Activated CD4-positive, alpha-beta T cell treated with anti-CD3 and anti-CD28 coated beads for 24 hours (primary cell): ENCODE measurements around the gene SEPTIN3.

Source experiments
- DNase-seq, 2 donors: peaks; one replicate each; pipeline ENCODE4 v3.0.0-alpha.2; 2020; ENCODE audit warnings: low read depth in 2 of 2

SEPTIN3 gene, protein sequence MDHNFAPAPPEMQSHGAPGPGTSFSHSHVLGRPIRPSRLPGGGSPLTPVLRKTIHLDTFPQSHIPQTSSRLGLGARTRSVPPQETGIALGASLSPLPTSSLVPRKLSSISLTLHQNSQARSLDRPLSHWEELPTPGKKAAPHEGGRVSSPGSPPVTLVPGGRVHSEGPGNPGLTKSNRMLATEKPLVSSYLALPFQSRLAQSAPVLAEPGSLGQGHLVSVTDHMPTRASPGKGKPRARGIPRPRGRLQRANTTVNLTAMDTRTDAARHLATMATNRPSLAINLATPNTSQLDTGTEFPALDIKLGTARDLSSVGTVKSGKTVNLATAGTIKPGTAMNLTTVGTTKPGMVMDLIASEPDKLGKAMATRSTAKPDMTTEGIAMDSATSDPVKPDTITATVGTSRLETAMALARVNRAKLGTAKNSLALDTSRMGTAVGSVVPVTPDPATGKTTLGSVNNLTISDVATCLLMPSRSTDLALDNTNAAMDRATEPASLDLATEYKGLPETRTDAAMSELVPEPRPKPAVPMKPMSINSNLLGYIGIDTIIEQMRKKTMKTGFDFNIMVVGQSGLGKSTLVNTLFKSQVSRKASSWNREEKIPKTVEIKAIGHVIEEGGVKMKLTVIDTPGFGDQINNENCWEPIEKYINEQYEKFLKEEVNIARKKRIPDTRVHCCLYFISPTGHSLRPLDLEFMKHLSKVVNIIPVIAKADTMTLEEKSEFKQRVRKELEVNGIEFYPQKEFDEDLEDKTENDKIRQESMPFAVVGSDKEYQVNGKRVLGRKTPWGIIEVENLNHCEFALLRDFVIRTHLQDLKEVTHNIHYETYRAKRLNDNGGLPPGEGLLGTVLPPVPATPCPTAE

DNA sequence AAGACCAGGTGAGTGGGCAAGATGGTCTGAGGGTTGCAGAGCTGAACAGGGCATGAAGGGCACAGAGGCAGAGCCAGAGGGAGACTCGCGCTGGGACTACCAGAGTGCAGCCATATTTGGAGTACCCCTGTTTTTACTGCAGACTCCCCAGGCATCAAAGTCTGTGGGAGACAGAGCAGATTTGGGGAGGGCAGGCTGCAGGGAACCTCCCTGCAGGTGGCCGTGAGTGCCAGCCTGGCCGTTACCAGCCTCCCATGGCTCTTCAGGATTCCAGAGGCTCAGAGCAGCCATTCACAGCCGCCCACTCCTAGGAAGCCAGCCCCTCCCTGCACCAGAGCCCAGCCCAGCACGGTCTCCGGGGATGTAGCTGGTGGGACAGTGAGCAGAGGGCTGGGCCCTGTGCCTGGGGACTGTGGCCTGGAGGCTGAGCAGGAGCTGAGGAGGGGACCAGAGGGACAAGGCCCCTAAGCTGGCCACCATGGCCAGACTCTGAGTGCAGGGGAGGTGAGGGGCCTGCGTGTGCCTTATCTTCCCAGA is at the start of gene SEPTIN3:
Gene SEPTIN3 (plus strand): TSS at position 334 of the 537 bp plus-strand sequence. CDS start 2,050 bp downstream, outside the sequence.
- DNase-seq, result no peak

- no peak for DNase-seq
Measured at GRCh38 chr22:41920271-41920976, 48.8 kb upstream of the SEPTIN3 start.

DNA sequence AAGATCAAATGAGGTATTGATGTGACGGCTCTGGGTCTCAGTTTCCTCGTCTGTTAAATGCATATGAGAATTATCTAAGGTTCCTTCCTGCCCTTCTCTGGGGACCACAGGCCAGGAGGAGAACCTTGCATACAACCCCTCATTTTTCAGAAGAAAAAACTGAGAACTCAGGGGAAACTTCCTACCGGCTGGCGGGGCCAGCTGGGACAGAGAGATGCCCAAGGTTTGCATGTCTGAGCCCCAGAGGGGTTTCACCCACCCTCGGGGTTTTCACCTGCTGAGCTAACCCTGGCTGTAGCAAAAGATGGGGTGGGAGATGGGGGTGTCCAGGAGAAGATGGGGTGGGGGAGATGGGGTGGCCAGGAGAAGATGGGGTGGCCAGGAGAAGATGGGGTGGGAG is 46.9 kb upstream of the SEPTIN3 start:
- no peak for DNase-seq

DNA sequence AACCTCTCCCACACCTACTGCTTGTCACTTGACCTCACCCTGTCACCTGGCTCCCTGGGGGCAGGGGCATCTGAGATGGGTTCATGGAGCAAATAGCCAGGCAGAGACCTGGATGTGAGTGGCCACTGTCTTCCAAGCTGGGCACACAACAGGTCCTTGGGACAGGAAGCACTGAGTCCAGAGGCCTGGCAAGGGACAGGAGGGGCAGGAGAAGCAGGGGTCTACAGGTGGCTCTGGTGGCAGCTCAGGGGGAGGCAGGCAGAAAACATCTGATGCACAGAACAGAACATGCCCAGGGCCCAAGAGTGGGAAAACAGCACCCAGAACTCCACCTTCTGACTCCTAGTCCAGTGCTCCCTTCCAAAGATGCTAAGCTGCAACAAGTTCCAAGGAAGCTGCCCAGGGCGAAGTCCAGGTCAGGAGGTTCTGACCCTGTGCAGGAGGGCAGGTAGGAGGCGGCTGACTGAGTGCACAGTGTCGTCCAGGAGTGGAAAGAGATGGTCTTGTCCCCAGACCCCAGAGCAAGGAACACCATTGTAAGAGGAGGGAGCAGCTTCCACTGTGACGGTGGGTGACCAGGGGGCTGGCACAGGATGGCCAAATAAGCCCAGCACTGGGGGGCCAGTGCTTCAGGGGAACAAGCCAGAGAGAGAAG is 46.2 kb upstream of the SEPTIN3 start:
- no peak for DNase-seq

GRCh38 chr22:41923595-41924276 is 45.5 kb upstream of the SEPTIN3 start:
- DNase-seq, result no peak

DNA sequence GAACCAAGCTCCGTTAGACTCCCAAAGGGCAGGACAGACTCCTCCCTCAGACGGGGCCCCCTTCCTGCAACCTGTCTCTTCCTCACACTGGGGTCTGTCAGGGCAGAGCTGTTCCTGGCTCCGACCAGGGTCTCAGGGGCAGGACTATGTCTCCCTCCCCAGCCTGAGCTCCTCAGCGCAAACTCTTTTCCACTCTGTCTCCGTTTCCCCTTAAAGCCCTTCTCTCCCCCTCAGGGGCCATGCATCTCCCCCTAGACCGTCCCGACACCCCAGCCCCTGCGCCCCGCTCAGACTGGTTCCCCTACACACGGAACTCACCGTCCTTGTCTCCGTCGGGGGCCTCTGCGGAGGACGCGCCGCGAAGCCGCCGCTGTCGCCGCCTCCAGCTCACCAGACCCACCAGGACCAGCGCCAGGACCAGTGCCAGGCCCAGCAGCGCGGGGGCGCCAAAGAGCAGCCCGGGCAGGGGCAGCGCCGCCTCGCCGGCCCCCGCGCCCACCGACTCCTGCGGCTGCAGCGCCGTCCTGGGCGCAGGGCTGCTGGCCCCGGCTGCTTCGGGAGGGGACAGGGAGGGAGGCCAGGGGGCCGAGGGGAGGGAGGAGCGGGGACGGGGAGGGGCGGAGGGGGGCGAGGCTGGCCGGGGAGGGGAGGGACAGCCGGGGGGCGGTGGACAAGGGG is 43.3 kb upstream of the SEPTIN3 start:
- DNase-seq, result peak; percentile 65 to 70

DNA sequence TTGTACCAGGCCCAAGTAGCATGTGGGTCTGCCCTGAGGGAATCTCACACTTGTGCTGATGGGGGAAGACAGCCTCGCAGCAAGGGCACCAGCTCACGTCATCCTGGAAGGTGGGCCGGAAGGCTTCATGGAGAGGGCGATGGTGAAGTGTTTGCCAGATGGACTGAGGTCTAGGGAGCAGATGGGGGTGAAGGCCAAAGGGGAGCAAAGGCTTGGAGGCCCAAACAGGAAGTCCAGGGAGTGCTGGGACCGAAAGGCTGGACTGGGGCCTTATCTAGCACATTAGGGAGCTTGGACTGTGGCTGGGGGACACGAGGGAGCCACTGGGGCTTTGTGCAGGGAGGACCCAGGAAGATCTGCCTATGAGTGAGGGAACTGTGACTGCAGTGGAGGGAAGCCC is 41.4 kb upstream of the SEPTIN3 start:
- DNase-seq, result no peak

GRCh38 chr22:41928593-41929417 is 40.4 kb upstream of the SEPTIN3 start:
- no peak for DNase-seq

- DNase-seq, result no peak
Measured at GRCh38 chr22:41929418-41929810, 39.8 kb upstream of the SEPTIN3 start.

DNA sequence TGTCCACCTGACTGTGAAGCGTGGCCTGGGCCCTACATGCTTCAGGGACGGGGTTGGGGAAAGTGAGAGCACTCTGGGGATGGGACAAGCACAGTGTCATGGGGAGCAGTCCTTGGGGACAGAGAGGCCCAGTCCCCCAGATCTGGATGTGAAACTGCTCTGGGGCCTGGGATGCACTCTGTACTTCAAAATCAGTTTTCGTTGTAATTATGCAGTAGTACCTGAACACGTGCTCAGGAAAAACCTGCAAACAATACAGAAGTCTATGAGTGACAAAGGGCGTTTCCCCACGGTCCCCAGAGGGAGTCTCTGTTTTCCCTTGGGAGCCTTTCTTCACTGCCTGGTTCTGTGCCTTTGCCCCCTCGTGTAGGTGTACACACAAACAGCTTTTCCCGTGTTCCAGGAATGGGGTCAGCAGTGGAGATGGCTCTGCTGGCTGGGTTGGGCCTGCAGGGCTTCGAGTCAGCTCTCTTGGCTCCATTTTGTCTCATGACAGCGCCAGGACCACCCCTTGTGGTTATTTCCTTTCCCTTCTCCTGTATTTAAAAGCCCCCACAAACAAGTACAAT is 37.5 kb upstream of the SEPTIN3 start:
- no peak for DNase-seq

- no peak for DNase-seq
Measured at GRCh38 chr22:41932353-41932752, 36.9 kb upstream of the SEPTIN3 start.

DNA sequence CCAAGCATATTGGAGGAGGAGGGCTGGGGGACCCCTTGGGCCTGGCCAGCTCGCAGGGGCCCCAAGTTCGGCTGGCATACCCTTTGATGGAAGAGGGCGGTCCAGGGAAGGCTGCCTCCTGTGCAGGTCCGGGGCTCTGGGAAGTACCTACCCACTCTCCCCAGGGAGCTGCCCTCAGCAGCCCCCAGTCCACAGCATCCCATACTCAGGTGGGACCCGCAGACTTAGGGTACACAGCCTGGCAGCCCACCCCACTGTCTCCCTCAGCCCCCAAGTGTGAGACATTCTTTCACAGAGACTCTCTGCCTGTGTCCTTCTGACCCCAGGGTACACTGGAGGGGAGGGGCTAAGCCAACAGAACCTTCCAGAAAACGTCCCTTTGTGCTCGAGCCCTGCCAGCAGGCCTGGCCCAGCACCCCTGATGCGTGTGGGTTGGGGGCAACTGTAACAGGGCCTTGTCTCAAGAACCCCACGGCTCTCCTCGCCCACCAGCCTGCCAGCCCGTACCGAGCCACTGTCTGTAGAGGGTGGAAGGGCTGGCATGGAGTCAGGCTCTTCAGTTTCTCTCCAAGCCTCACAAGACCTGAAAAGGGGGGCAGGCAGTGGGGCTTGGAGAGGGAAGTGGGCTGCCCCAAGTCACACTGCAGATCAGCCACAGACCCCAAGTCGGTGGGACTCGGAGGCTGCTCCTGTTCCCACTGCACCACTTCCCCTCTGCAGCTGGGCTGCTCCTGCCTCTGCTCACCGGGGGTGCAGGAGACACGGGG is 35.6 kb upstream of the SEPTIN3 start:
- no peak for DNase-seq

DNA sequence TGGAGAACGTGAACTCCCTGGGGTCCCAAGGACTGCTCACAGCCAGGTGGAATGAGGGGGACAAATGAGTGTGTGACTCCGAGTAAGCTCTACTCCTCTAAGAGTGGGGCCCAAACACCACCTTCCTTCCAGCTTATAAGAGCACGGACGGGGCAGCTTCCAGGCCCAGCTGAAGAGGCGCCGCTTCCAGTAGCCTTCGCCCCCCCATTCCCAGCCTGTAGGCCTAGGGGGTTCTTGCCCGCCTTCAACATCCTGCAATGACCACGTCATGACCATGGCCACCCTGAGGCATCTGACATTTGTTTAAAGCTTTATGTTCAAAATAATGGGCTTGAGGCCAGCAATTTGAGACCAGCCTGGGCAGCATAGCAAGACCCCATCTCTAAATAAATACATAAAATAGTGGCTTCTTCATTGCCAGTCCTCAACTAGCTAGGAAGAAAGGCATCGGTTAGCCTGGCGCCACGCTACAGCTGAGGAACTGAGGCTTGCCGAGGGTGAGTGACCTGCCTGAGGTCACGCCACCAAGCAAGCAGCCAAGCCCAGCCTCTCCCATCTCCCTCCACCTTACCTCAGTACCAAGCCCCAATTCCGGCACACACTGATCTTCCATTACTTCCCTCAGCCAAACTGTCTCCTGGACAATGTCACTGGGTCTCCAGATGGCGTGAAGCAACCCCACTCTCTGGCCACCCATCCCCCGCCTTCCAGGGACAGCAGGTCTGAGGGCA is 34.8 kb upstream of the SEPTIN3 start:
- DNase-seq, result no peak

DNA sequence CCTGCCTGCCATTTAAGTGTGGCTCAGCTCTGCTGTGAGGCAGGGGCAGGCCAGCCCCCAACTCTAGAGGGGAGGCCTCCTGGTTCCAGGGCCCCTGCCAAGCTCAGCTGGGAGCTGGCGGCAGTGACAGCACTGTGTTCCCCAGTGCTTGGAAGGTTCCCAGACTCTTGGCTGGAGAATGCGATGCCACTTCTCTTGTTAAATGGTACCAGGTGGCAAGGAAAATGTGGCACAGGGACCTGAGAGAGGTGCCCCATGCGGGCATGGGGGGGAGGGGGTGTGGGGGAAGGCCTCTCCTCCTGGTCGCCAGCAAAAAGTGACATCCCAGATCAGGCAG is 34.3 kb upstream of the SEPTIN3 start:
- DNase-seq, result no peak

- DNase-seq, result no peak
Measured at GRCh38 chr22:41935509-41935908, 33.7 kb upstream of the SEPTIN3 start.

GRCh38 chr22:41936894-41937169 is 32.4 kb upstream of the SEPTIN3 start:
- no peak for DNase-seq

- DNase-seq, result peak; percentile 84 to 88
Measured at GRCh38 chr22:41939981-41940831, 29.0 kb upstream of the SEPTIN3 start.
